ENCODE data around the gene DNAH8.
"Not testable (repeated sequence)": the region's sequence is repeated elsewhere in the genome, so short reads cannot be mapped to it uniquely, and the experiment has no call there.

The DNAH8 gene

GRCh38 chr6:38867726-38868125 is 152.6 kb downstream of the DNAH8 start:
- H3K27me3 Mint-ChIP-seq: peaks cover 15 to 26% of the 10 kb centered on the region in 2 donors
- no peaks in the 10 kb centered on the region for H3K9me3 Mint-ChIP-seq
- H3K4me1 Mint-ChIP-seq: no peaks in the 10 kb centered on the region
- no peak for ATAC-seq (replicated peaks)
- H3K36me3 Mint-ChIP-seq: no peaks in the 10 kb centered on the region
- no peak overlapping the region for H3K4me3 Mint-ChIP-seq
- H3K27ac Mint-ChIP-seq: no peak overlapping the region
- no peak for DNase-seq

- Mint-ChIP-seq H3K4me3 (no peak overlapping the region), H3K27me3 (peaks cover 15 to 33% of the 10 kb centered on the region in 2 donors), H3K27ac (no peak overlapping the region), H3K4me1 (peaks cover 0 to 7% of the 10 kb centered on the region in 2 donors), H3K36me3 (no peaks in the 10 kb centered on the region), H3K9me3 (no peaks in the 10 kb centered on the region)
- peak; percentile 10 for DNase-seq
- ATAC-seq (replicated peaks): peak; percentile 50 to 56
These were observed 156.8 kb downstream of the DNAH8 start for GRCh38 chr6:38871741-38872568.

- H3K27ac Mint-ChIP-seq: no peak overlapping the region
- H3K4me3 Mint-ChIP-seq: no peak overlapping the region
- no peaks in the 10 kb centered on the region for H3K36me3 Mint-ChIP-seq
- DNase-seq: no peak
- H3K27me3 Mint-ChIP-seq: peaks cover 15 to 33% of the 10 kb centered on the region in 2 donors
- ATAC-seq (replicated peaks): no peak
- H3K4me1 Mint-ChIP-seq: peaks cover 0 to 7% of the 10 kb centered on the region in 2 donors
- no peaks in the 10 kb centered on the region for H3K9me3 Mint-ChIP-seq
These were observed 157.9 kb downstream of the DNAH8 start for GRCh38 chr6:38873001-38873400.

- not testable (repeated sequence) for H3K36me3 Mint-ChIP-seq; ATAC-seq (replicated peaks); H3K4me1 Mint-ChIP-seq; H3K9me3 Mint-ChIP-seq; DNase-seq; H3K4me3 Mint-ChIP-seq
- H3K27ac Mint-ChIP-seq: peak overlapping the region; percentile 14
- H3K27me3 Mint-ChIP-seq: peaks cover 15 to 38% of the 10 kb centered on the region in 2 donors
These were observed 158.7 kb downstream of the DNAH8 start for GRCh38 chr6:38873816-38874215.

GRCh38 chr6:38876475-38876874 is 161.4 kb downstream of the DNAH8 start:
- H3K4me3 Mint-ChIP-seq: no peak overlapping the region
- no peaks in the 10 kb centered on the region for H3K36me3 Mint-ChIP-seq
- H3K27me3 Mint-ChIP-seq: peaks cover 14 to 31% of the 10 kb centered on the region in 2 donors
- ATAC-seq (replicated peaks) (no peak), DNase-seq (no peak)
- peaks cover 0 to 4% of the 10 kb centered on the region in 2 donors for H3K9me3 Mint-ChIP-seq
- H3K27ac Mint-ChIP-seq: peak overlapping the region; percentile 39
- H3K4me1 Mint-ChIP-seq: peaks cover 0 to 7% of the 10 kb centered on the region in 2 donors

GRCh38 chr6:38877721-38878120 is 162.6 kb downstream of the DNAH8 start:
- Mint-ChIP-seq H3K9me3 (peaks cover 0 to 4% of the 10 kb centered on the region in 2 donors), H3K27me3 (peaks cover 10 to 25% of the 10 kb centered on the region in 2 donors), H3K27ac (no peak overlapping the region), H3K36me3 (no peaks in the 10 kb centered on the region), H3K4me1 (peaks cover 0 to 7% of the 10 kb centered on the region in 2 donors), H3K4me3 (no peak overlapping the region)
- no peak for ATAC-seq (replicated peaks)
- no peak for DNase-seq

GRCh38 chr6:38882157-38882556 is 167.0 kb downstream of the DNAH8 start:
- no peak overlapping the region for H3K27ac Mint-ChIP-seq
- H3K27me3 Mint-ChIP-seq: peaks cover 11% of the 10 kb centered on the region in 2 donors
- no peaks in the 10 kb centered on the region for H3K36me3 Mint-ChIP-seq
- peaks cover 0 to 4% of the 10 kb centered on the region in 2 donors for H3K9me3 Mint-ChIP-seq
- no peaks in the 10 kb centered on the region for H3K4me1 Mint-ChIP-seq
- DNase-seq: no peak
- no peak for ATAC-seq (replicated peaks)
- no peak overlapping the region for H3K4me3 Mint-ChIP-seq

- H3K4me1 Mint-ChIP-seq: no peaks in the 10 kb centered on the region
- DNase-seq (no peak), ATAC-seq (replicated peaks) (no peak)
- H3K27me3 Mint-ChIP-seq: peaks cover 18 to 25% of the 10 kb centered on the region in 2 donors
- no peak overlapping the region for H3K27ac Mint-ChIP-seq
- H3K36me3 Mint-ChIP-seq: no peaks in the 10 kb centered on the region
- H3K9me3 Mint-ChIP-seq: no peaks in the 10 kb centered on the region
- no peak overlapping the region for H3K4me3 Mint-ChIP-seq
These were observed 182.4 kb downstream of the DNAH8 start for GRCh38 chr6:38897507-38897906.

- H3K4me1 Mint-ChIP-seq: no peaks in the 10 kb centered on the region
- H3K36me3 Mint-ChIP-seq: no peaks in the 10 kb centered on the region
- DNase-seq (no peak), ATAC-seq (replicated peaks) (no peak)
- no peaks in the 10 kb centered on the region for H3K9me3 Mint-ChIP-seq
- peaks cover 12 to 31% of the 10 kb centered on the region in 2 donors for H3K27me3 Mint-ChIP-seq
- no peak overlapping the region for H3K27ac Mint-ChIP-seq
- no peak overlapping the region for H3K4me3 Mint-ChIP-seq
These were observed 186.9 kb downstream of the DNAH8 start for GRCh38 chr6:38901802-38902522.

GRCh38 chr6:38906582-38906981 is 191.5 kb downstream of the DNAH8 start:
- Mint-ChIP-seq H3K4me3 (no peak overlapping the region), H3K4me1 (no peaks in the 10 kb centered on the region), H3K27ac (no peak overlapping the region), H3K36me3 (no peaks in the 10 kb centered on the region), H3K9me3 (no peaks in the 10 kb centered on the region), H3K27me3 (peaks cover 18 to 30% of the 10 kb centered on the region in 2 donors)
- no peak for ATAC-seq (replicated peaks)
- DNase-seq: no peak

- Mint-ChIP-seq H3K27me3 (peaks cover 17 to 27% of the 10 kb centered on the region in 2 donors), H3K9me3 (no peaks in the 10 kb centered on the region)
These were observed 192.2 kb downstream of the DNAH8 start for GRCh38 chr6:38907264-38907663.

GRCh38 chr6:38909015-38909730 is 194.1 kb downstream of the DNAH8 start:
- Mint-ChIP-seq H3K4me1 (no peaks in the 10 kb centered on the region), H3K27ac (no peak overlapping the region), H3K9me3 (no peaks in the 10 kb centered on the region), H3K36me3 (no peaks in the 10 kb centered on the region), H3K27me3 (peaks cover 7 to 24% of the 10 kb centered on the region in 2 donors), H3K4me3 (no peak overlapping the region)
- DNase-seq: no peak
- no peak for ATAC-seq (replicated peaks)

More at GRCh38 chr6:38907264-38907663, 192.2 kb downstream of the DNAH8 start:
- DNase-seq: no peak
- no peak for ATAC-seq (replicated peaks)
- H3K27ac Mint-ChIP-seq: no peak overlapping the region
- H3K4me1 Mint-ChIP-seq: no peaks in the 10 kb centered on the region
- H3K4me3 Mint-ChIP-seq: no peak overlapping the region
- no peaks in the 10 kb centered on the region for H3K36me3 Mint-ChIP-seq

GRCh38 chr6:38910207-38910606 is 195.1 kb downstream of the DNAH8 start:
- Mint-ChIP-seq H3K27me3 (peaks cover 6 to 22% of the 10 kb centered on the region in 2 donors), H3K27ac (no peak overlapping the region), H3K36me3 (no peaks in the 10 kb centered on the region), H3K4me1 (no peaks in the 10 kb centered on the region), H3K4me3 (no peak overlapping the region), H3K9me3 (no peaks in the 10 kb centered on the region)
- ATAC-seq (replicated peaks): no peak
- no peak for DNase-seq

GRCh38 chr6:38912378-38912777 is 197.3 kb downstream of the DNAH8 start:
- H3K4me1 Mint-ChIP-seq: no peaks in the 10 kb centered on the region
- H3K36me3 Mint-ChIP-seq: no peaks in the 10 kb centered on the region
- no peak for DNase-seq
- no peak overlapping the region for H3K4me3 Mint-ChIP-seq
- no peak for ATAC-seq (replicated peaks)
- H3K27me3 Mint-ChIP-seq: peaks cover 6 to 29% of the 10 kb centered on the region in 2 donors
- H3K9me3 Mint-ChIP-seq: no peaks in the 10 kb centered on the region
- no peak overlapping the region for H3K27ac Mint-ChIP-seq

Measured in stimulated activated naive B cell treated with anti-CD40 and anti-IgM and Interleukin-4, amounts not matched to agents 10 μg/mL and 1 μg/mL and 100 μg/mL, for 72 hours (primary cell).